ENCODE data around the gene EDC4. TPM values are rescaled to one million over a fixed set of nuclear protein-coding genes. Genes with fewer than 3 reads are reported as not detected.
A peak's percentile ranks its signal among the peaks of the same experiment; 100 is the strongest.

The EDC4 gene
- total and polyA plus RNA-seq, 2 donors from 2014 or later = 44.7 to 56.5 TPM

DNA sequence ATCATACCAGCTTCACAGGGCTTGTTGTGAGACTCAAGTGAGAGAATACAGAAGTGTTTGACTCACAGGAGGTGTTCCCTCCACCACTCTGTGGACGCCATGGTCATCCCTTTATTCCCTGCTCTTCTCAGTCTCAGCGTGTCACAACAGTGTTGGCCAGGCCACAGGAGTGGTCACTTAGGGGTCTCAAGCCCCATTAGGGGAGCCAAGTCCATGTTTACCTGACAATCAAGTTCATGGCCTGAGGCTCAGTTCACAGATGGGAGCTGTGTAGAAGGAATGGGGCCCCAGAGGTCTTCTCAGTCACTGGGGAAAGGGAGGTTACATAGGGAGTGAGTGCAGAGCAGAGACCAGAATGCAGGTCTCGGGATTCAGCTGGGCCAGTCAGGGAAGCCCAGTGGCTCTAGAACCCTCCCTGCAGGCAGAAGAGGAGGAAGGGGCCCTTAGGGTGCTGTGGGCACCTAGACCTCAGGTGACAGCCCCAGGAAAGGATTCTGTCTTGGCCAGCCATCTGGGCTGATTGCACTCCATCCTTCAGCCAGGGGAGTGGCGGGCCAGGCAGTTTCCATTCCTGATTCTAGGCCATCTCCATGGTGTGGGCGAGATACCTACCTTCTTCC is 15.8 kb upstream of the EDC4 start:
- Histone ChIP-seq H3K4me3 (ENCODE audit: low read length in 3 of 3) (no peak overlapping the region), H3K9me3 (ENCODE audit: control insufficient read depth in 2 of 3, insufficient read depth in 1 of 3, low read length in 3 of 3) (no peaks in the 10 kb centered on the region), H3K36me3 (ENCODE audit: control insufficient read depth in 2 of 3, insufficient read depth in 3 of 3, low read length in 3 of 3) (peaks cover 0 to 5% (median 0%) of the 10 kb centered on the region in 3 donors), H3K27ac (ENCODE audit: low read depth in 2 of 2, low read length in 2 of 2) (no peak overlapping the region), H3K9ac (ENCODE audit: low read length in 3 of 3) (no peak overlapping the region), H3K4me1 (ENCODE audit: control insufficient read depth in 2 of 3, insufficient read depth in 2 of 3, low read depth in 1 of 3, low read length in 3 of 3) (peaks cover 0 to 15% (median 15%) of the 10 kb centered on the region in 3 donors), H3K27me3 (ENCODE audit: control insufficient read depth, insufficient read depth, low read length) (no peaks in the 10 kb centered on the region)
- no peak for DNase-seq
- intact Hi-C loops (cut with DNase I) = no loop called here
- TF ChIP-seq, protein P1, sequence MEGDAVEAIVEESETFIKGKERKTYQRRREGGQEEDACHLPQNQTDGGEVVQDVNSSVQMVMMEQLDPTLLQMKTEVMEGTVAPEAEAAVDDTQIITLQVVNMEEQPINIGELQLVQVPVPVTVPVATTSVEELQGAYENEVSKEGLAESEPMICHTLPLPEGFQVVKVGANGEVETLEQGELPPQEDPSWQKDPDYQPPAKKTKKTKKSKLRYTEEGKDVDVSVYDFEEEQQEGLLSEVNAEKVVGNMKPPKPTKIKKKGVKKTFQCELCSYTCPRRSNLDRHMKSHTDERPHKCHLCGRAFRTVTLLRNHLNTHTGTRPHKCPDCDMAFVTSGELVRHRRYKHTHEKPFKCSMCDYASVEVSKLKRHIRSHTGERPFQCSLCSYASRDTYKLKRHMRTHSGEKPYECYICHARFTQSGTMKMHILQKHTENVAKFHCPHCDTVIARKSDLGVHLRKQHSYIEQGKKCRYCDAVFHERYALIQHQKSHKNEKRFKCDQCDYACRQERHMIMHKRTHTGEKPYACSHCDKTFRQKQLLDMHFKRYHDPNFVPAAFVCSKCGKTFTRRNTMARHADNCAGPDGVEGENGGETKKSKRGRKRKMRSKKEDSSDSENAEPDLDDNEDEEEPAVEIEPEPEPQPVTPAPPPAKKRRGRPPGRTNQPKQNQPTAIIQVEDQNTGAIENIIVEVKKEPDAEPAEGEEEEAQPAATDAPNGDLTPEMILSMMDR (IDR thresholded peaks at IDR 0.05; ENCODE audit: borderline replicate concordance, extremely low read depth, insufficient read depth) = no peak
- FAIRE-seq = no peak

DNA sequence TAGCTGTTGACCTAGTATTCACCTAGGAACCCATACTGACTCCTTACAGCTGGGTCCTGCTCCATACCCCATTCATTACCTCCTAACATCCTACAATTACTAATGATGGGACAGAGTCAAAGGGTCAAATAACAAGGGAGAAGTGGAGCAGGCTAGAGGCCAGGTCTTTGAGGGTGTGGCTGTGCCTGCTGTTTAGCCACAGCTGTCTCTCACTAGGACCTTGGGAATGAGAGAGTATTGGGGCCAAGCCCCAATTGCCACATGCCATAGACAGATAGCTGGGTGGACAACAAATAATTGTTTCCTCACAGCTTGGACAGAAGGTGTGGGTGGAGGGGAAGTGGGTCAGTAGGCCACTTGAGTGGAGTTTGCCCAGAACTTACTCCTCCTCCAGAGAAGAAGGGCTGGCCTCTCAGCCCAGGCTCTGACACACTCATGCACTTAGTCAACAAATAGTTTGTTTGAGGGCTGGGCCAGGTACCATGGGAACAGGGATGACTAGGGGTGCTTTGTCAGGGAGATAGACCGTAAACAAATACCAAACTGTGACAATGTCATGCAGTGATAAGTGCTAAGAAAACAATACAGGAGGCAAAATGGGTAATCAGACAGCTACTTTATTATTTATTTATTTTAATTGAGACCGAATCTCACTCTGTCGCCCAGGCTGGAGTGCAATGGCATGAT is 15.2 kb upstream of the EDC4 start:
- no peaks in the 10 kb centered on the region for H3K27me3 ChIP-seq (ENCODE audit: control insufficient read depth, insufficient read depth, low read length)
- TF ChIP-seq, protein P1 (IDR thresholded peaks at IDR 0.05; ENCODE audit: borderline replicate concordance, extremely low read depth, insufficient read depth) = no peak
- no peak overlapping the region for H3K9ac ChIP-seq (ENCODE audit: low read length in 3 of 3)
- no peak for FAIRE-seq
- peak in 4 of 5 donors; percentile 34 to 80 (median 56) for DNase-seq
- no peak overlapping the region for H3K4me3 ChIP-seq (ENCODE audit: low read length in 3 of 3)
- peaks cover 0 to 5% (median 0%) of the 10 kb centered on the region in 3 donors for H3K36me3 ChIP-seq (ENCODE audit: control insufficient read depth in 2 of 3, insufficient read depth in 3 of 3, low read length in 3 of 3)
- intact Hi-C loops (cut with DNase I) = no loop called here
- H3K9me3 ChIP-seq (ENCODE audit: control insufficient read depth in 2 of 3, insufficient read depth in 1 of 3, low read length in 3 of 3) = no peaks in the 10 kb centered on the region
- peaks cover 0 to 17% (median 15%) of the 10 kb centered on the region in 3 donors for H3K4me1 ChIP-seq (ENCODE audit: control insufficient read depth in 2 of 3, insufficient read depth in 2 of 3, low read depth in 1 of 3, low read length in 3 of 3)
- no peak overlapping the region for H3K27ac ChIP-seq (ENCODE audit: low read depth in 2 of 2, low read length in 2 of 2)

DNA sequence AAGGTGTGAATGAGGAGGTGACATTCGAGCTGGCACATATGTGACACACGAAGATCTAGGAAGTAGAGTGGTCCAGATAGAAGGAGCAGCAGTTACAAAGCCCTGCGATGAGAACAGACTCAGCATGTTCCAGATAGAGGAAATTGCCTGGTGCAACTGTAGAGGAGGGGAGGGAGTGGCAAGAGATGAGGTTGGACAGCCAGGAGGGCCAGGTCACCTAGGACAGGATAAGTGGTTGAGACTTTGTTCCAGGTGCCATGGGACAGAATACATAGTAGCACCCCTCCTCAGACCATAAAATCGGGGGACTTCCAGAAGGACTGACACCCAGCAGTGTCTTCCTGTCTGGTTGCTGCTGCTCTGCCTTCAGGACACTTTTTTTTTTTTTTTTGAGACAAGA is 14.4 kb upstream of the EDC4 start:
- FAIRE-seq (no peak), DNase-seq (no peak)
- TF ChIP-seq, protein P1 (IDR thresholded peaks at IDR 0.05; ENCODE audit: borderline replicate concordance, extremely low read depth, insufficient read depth) = no peak
- intact Hi-C loops (cut with DNase I) = no loop called here
- Histone ChIP-seq H3K36me3 (ENCODE audit: control insufficient read depth in 2 of 3, insufficient read depth in 3 of 3, low read length in 3 of 3) (peaks cover 0 to 5% (median 0%) of the 10 kb centered on the region in 3 donors), H3K4me1 (ENCODE audit: control insufficient read depth in 2 of 3, insufficient read depth in 2 of 3, low read depth in 1 of 3, low read length in 3 of 3) (peaks cover 0 to 21% (median 18%) of the 10 kb centered on the region in 3 donors), H3K27me3 (ENCODE audit: control insufficient read depth, insufficient read depth, low read length) (no peaks in the 10 kb centered on the region), H3K27ac (ENCODE audit: low read depth in 2 of 2, low read length in 2 of 2) (no peak overlapping the region), H3K4me3 (ENCODE audit: low read length in 3 of 3) (no peak overlapping the region), H3K9me3 (ENCODE audit: control insufficient read depth in 2 of 3, insufficient read depth in 1 of 3, low read length in 3 of 3) (no peaks in the 10 kb centered on the region), H3K9ac (ENCODE audit: low read length in 3 of 3) (peak overlapping the region in 1 of 3 donors; percentile 19)

Measured in kidney (tissue), 14 donors.